Loucy (cell line): ENCODE results near the gene KPNA4.

Experiments used
- H2AFZ ChIP-seq: fragments of 200-600 bp; sonication (generic); 2 replicates; pipeline ENCODE4 v1.6.0; 2016; ENCODE audit warnings: antibody characterized with exemption, mild to moderate bottlenecking, low read length, moderate library complexity
- H3F3A ChIP-seq: fragments of 200-600 bp; 2 replicates; pipeline ENCODE4 v1.6.0; 2016; ENCODE audit warnings: antibody characterized with exemption, low read depth, mild to moderate bottlenecking
- H3K27me3 ChIP-seq: fragments of 200-600 bp; sonication (generic); 2 replicates; pipeline ENCODE4 v1.6.1; 2014; ENCODE audit warnings: low read length, mild to moderate bottlenecking; ENCODE audit not compliant: insufficient read depth, poor library complexity, severe bottlenecking
- H3K36me3 ChIP-seq: fragments of 200-600 bp; sonication (generic); 2 replicates; pipeline ENCODE4 v1.6.1; 2016; ENCODE audit warnings: low read length; ENCODE audit not compliant: insufficient read depth
- H3K4me1 ChIP-seq: fragments of 200-600 bp; sonication (generic); 2 replicates; pipeline ENCODE4 v1.5.1; 2014; ENCODE audit warnings: low read length, mild to moderate bottlenecking; ENCODE audit not compliant: insufficient read depth, poor library complexity, severe bottlenecking
- H3K4me2 ChIP-seq: fragments of 200-600 bp; sonication (generic); 2 replicates; pipeline ENCODE4 v1.6.0; 2014; ENCODE audit warnings: antibody characterized with exemption, low read length, low read depth, mild to moderate bottlenecking; ENCODE audit not compliant: poor library complexity, severe bottlenecking
- H3K4me3 ChIP-seq: fragments of 200-600 bp; sonication (generic); 2 replicates; pipeline ENCODE4 v1.5.1; 2014; ENCODE audit warnings: low read length, mild to moderate bottlenecking, mixed read lengths; ENCODE audit not compliant: poor library complexity, severe bottlenecking
- H3K79me2 ChIP-seq: fragments of 200-600 bp; sonication (generic); 2 replicates; pipeline ENCODE4 v1.6.1; 2014; ENCODE audit warnings: low read length; ENCODE audit not compliant: insufficient read depth
- H3K9ac ChIP-seq: fragments of 200-600 bp; sonication (generic); 2 replicates; pipeline ENCODE4 v1.6.0; 2014; ENCODE audit warnings: mild to moderate bottlenecking, low read depth, low read length, moderate library complexity; ENCODE audit not compliant: poor library complexity, severe bottlenecking
- H3K9me2 ChIP-seq: fragments of 200-600 bp; sonication (generic); replicated peaks from 2 replicates; pipeline ENCODE4 v1.6.1; 2016; ENCODE audit warnings: low read depth, low read length, mixed read lengths
- H3K9me3 ChIP-seq: fragments of 200-600 bp; sonication (generic); 2 replicates; pipeline ENCODE4 v1.6.1; 2014; ENCODE audit warnings: mild to moderate bottlenecking, antibody characterized with exemption, low read length, low read depth; ENCODE audit not compliant: insufficient read depth
- H4K20me1 ChIP-seq: fragments of 200-600 bp; sonication (generic); 2 replicates; pipeline ENCODE4 v1.6.0; 2014; ENCODE audit warnings: antibody characterized with exemption, low read length, mild to moderate bottlenecking; ENCODE audit not compliant: insufficient read depth, poor library complexity, severe bottlenecking
- EZH2phosphoT487 ChIP-seq: fragments of 200-600 bp; IDR thresholded peaks from 2 replicates; pipeline ENCODE4 v1.6.1; 2018; ENCODE audit warnings: antibody characterized with exemption, mild to moderate bottlenecking, moderate library complexity, borderline replicate concordance
- TF ChIP-seq, protein P1 (sequence below): fragments of 200-600 bp; sonication (generic); conservative IDR thresholded peaks from 2 replicates; pipeline ENCODE4 v1.5.1; 2014; ENCODE audit warnings: mild to moderate bottlenecking, antibody characterized with exemption, low read length

KPNA4 gene

DNA sequence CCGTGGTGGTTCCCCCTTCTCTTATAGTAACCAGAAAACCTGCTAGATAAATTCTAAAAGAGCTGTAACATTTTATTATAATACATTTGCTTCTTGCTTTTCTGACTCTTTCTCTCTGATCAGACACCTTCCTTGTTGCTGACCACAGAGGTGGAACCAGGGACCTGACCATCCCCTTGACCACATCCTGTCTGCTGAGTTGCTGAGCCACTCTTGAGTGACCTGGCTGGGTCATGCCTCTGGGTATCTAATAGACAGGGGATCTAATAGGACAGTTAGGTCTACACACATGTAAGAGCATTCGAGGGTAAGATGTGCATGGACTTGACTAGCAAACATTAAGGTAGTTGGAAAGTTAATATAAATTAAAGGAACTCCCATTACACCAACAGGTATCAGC lies 93.0 kb downstream of the KPNA4 start:
- H3K36me3 ChIP-seq = no peaks in the 10 kb centered on the region
- H3K79me2 ChIP-seq = no peaks in the 10 kb centered on the region
- no peaks in the 10 kb centered on the region for H3K27me3 ChIP-seq
- no peak overlapping the region for H2AFZ ChIP-seq
- no peaks in the 10 kb centered on the region for H3F3A ChIP-seq
- H4K20me1 ChIP-seq = no peaks in the 10 kb centered on the region
- no peak overlapping the region for H3K9ac ChIP-seq
- H3K4me2 ChIP-seq = no peak overlapping the region
- no peak overlapping the region for H3K4me3 ChIP-seq
- H3K9me3 ChIP-seq = peaks cover 5% of the 10 kb centered on the region; the same call in 1 of the 2 replicates
- H3K4me1 ChIP-seq = no peaks in the 10 kb centered on the region
- H3K9me2 ChIP-seq = no peaks in the 10 kb centered on the region
- TF ChIP-seq, protein P1, sequence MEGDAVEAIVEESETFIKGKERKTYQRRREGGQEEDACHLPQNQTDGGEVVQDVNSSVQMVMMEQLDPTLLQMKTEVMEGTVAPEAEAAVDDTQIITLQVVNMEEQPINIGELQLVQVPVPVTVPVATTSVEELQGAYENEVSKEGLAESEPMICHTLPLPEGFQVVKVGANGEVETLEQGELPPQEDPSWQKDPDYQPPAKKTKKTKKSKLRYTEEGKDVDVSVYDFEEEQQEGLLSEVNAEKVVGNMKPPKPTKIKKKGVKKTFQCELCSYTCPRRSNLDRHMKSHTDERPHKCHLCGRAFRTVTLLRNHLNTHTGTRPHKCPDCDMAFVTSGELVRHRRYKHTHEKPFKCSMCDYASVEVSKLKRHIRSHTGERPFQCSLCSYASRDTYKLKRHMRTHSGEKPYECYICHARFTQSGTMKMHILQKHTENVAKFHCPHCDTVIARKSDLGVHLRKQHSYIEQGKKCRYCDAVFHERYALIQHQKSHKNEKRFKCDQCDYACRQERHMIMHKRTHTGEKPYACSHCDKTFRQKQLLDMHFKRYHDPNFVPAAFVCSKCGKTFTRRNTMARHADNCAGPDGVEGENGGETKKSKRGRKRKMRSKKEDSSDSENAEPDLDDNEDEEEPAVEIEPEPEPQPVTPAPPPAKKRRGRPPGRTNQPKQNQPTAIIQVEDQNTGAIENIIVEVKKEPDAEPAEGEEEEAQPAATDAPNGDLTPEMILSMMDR = no peak
- TF ChIP-seq EZH2phosphoT487 = no peak

GRCh38 chr3:160471892-160472291 lies 93.5 kb downstream of the KPNA4 start:
- Histone ChIP-seq H3K36me3 (no peaks in the 10 kb centered on the region), H3K9me2 (no peaks in the 10 kb centered on the region), H3K9me3 (peaks cover 5% of the 10 kb centered on the region; the same call in 1 of the 2 replicates), H3F3A (no peaks in the 10 kb centered on the region), H3K9ac (no peak overlapping the region), H3K4me2 (no peak overlapping the region), H3K4me3 (no peak overlapping the region), H3K4me1 (no peaks in the 10 kb centered on the region), H4K20me1 (no peaks in the 10 kb centered on the region), H2AFZ (no peak overlapping the region), H3K79me2 (no peaks in the 10 kb centered on the region), H3K27me3 (no peaks in the 10 kb centered on the region)
- TF ChIP-seq, protein P1 = no peak
- TF ChIP-seq EZH2phosphoT487 = no peak

GRCh38 chr3:160470181-160470580 lies 95.2 kb downstream of the KPNA4 start:
- H4K20me1 ChIP-seq = no peaks in the 10 kb centered on the region
- no peaks in the 10 kb centered on the region for H3K79me2 ChIP-seq
- no peak overlapping the region for H3K4me2 ChIP-seq
- H3K9ac ChIP-seq = no peak overlapping the region
- H3K36me3 ChIP-seq = no peaks in the 10 kb centered on the region
- H3K9me2 ChIP-seq = no peaks in the 10 kb centered on the region
- H3F3A ChIP-seq = no peaks in the 10 kb centered on the region
- H3K4me1 ChIP-seq = no peaks in the 10 kb centered on the region
- no peak for TF ChIP-seq EZH2phosphoT487
- TF ChIP-seq, protein P1 = no peak
- peaks cover 5% of the 10 kb centered on the region; the same call in 1 of the 2 replicates for H3K9me3 ChIP-seq
- H3K27me3 ChIP-seq = no peaks in the 10 kb centered on the region
- H2AFZ ChIP-seq = no peak overlapping the region
- no peak overlapping the region for H3K4me3 ChIP-seq
